Activated naive CD8-positive, alpha-beta T cell treated with anti-CD3 and anti-CD28 coated beads, Interleukin-2, amount 50 U/mL, for 24 hours (primary cell): Measurements from ENCODE around the gene TFDP1.

Experiments
- ATAC-seq: fragments of 150-1000 bp; cut with Tn5 transposase; one replicate; pipeline ENCODE4 v1.10.0; 2021
- DNase-seq: peaks from one replicate; pipeline ENCODE4 v3.0.0; 2021
- H3K27ac Mint-ChIP-seq: one replicate; pipeline ENCODE4 v1.8.0; 2021; ENCODE audit warnings: mild to moderate bottlenecking, mixed read lengths
- H3K27me3 Mint-ChIP-seq: one replicate; pipeline ENCODE4 v1.8.0; 2021; ENCODE audit warnings: mixed read lengths
- H3K36me3 Mint-ChIP-seq: one replicate; pipeline ENCODE4 v1.8.0; 2021; ENCODE audit warnings: low read depth, mixed read lengths
- H3K4me1 Mint-ChIP-seq: one replicate; pipeline ENCODE4 v1.8.0; 2021; ENCODE audit warnings: mixed read lengths
- H3K4me3 Mint-ChIP-seq: one replicate; pipeline ENCODE4 v1.8.0; 2021; ENCODE audit warnings: mild to moderate bottlenecking, moderate library complexity, mixed read lengths
- H3K9me3 Mint-ChIP-seq: one replicate; pipeline ENCODE4 v1.8.0; 2021; ENCODE audit warnings: mixed read lengths

The TFDP1 gene

GRCh38 chr13:113632706-113633484 lies 48.3 kb downstream of the TFDP1 start:
- Mint-ChIP-seq H3K4me3 (no peak overlapping the region), H3K9me3 (no peaks in the 10 kb centered on the region), H3K4me1 (peaks cover 21% of the 10 kb centered on the region), H3K36me3 (peaks cover 64% of the 10 kb centered on the region), H3K27ac (no peak overlapping the region), H3K27me3 (no peaks in the 10 kb centered on the region)
- no peak for DNase-seq
- no peak for ATAC-seq

GRCh38 chr13:113633485-113633873 lies 48.9 kb downstream of the TFDP1 start:
- H3K36me3 Mint-ChIP-seq, result peaks cover 70% of the 10 kb centered on the region
- DNase-seq (no peak), ATAC-seq (peak; percentile 26)
- H3K4me3 Mint-ChIP-seq, result no peak overlapping the region
- H3K27ac Mint-ChIP-seq, result no peak overlapping the region
- no peaks in the 10 kb centered on the region for H3K27me3 Mint-ChIP-seq
- H3K4me1 Mint-ChIP-seq, result peaks cover 21% of the 10 kb centered on the region
- no peaks in the 10 kb centered on the region for H3K9me3 Mint-ChIP-seq

- no peaks in the 10 kb centered on the region for H3K27me3 Mint-ChIP-seq
- peaks cover 19% of the 10 kb centered on the region for H3K4me1 Mint-ChIP-seq
- DNase-seq, result no peak
- H3K4me3 Mint-ChIP-seq, result no peak overlapping the region
- no peak for ATAC-seq
- peaks cover 71% of the 10 kb centered on the region for H3K36me3 Mint-ChIP-seq
- H3K27ac Mint-ChIP-seq, result peak overlapping the region; percentile 46
- no peaks in the 10 kb centered on the region for H3K9me3 Mint-ChIP-seq
Observed at GRCh38 chr13:113634279-113635047, 49.9 kb downstream of the TFDP1 start.

- ATAC-seq (no peak), DNase-seq (no peak)
- Mint-ChIP-seq H3K36me3 (peaks cover 72% of the 10 kb centered on the region), H3K27me3 (no peaks in the 10 kb centered on the region), H3K4me3 (no peak overlapping the region), H3K4me1 (peaks cover 19% of the 10 kb centered on the region), H3K27ac (peak overlapping the region; percentile 46), H3K9me3 (no peaks in the 10 kb centered on the region)
Observed at GRCh38 chr13:113635048-113635420, 50.5 kb downstream of the TFDP1 start.

GRCh38 chr13:113635709-113636108 lies 51.2 kb downstream of the TFDP1 start:
- Mint-ChIP-seq H3K27ac (no peak overlapping the region), H3K4me3 (no peak overlapping the region), H3K27me3 (no peaks in the 10 kb centered on the region), H3K36me3 (peaks cover 73% of the 10 kb centered on the region), H3K4me1 (peaks cover 19% of the 10 kb centered on the region), H3K9me3 (no peaks in the 10 kb centered on the region)
- ATAC-seq (no peak), DNase-seq (no peak)

- no peaks in the 10 kb centered on the region for H3K27me3 Mint-ChIP-seq
- DNase-seq (no peak), ATAC-seq (no peak)
- no peak overlapping the region for H3K4me3 Mint-ChIP-seq
- H3K36me3 Mint-ChIP-seq, result peaks cover 71% of the 10 kb centered on the region
- no peak overlapping the region for H3K27ac Mint-ChIP-seq
- no peaks in the 10 kb centered on the region for H3K9me3 Mint-ChIP-seq
- H3K4me1 Mint-ChIP-seq, result peaks cover 19% of the 10 kb centered on the region
Observed at GRCh38 chr13:113636266-113636963, 51.9 kb downstream of the TFDP1 start.

- H3K27me3 Mint-ChIP-seq, result no peaks in the 10 kb centered on the region
- DNase-seq, result no peak
- no peak for ATAC-seq
Observed at GRCh38 chr13:113637262-113638160, 53.0 kb downstream of the TFDP1 start.

GRCh38 chr13:113638173-113638746 lies 53.7 kb downstream of the TFDP1 start:
- Mint-ChIP-seq H3K27ac (no peak overlapping the region), H3K4me1 (peaks cover 11% of the 10 kb centered on the region), H3K9me3 (no peaks in the 10 kb centered on the region), H3K36me3 (peaks cover 71% of the 10 kb centered on the region), H3K4me3 (no peak overlapping the region), H3K27me3 (no peaks in the 10 kb centered on the region)
- DNase-seq (no peak), ATAC-seq (no peak)

More at GRCh38 chr13:113637262-113638160, 53.0 kb downstream of the TFDP1 start:
- H3K9me3 Mint-ChIP-seq, result no peaks in the 10 kb centered on the region
- H3K4me1 Mint-ChIP-seq, result peaks cover 17% of the 10 kb centered on the region
- no peak overlapping the region for H3K4me3 Mint-ChIP-seq
- no peak overlapping the region for H3K27ac Mint-ChIP-seq
- H3K36me3 Mint-ChIP-seq, result peaks cover 74% of the 10 kb centered on the region

- no peak overlapping the region for H3K27ac Mint-ChIP-seq
- no peaks in the 10 kb centered on the region for H3K9me3 Mint-ChIP-seq
- DNase-seq (no peak), ATAC-seq (no peak)
- peaks cover 9% of the 10 kb centered on the region for H3K4me1 Mint-ChIP-seq
- no peak overlapping the region for H3K4me3 Mint-ChIP-seq
- H3K36me3 Mint-ChIP-seq, result peaks cover 65% of the 10 kb centered on the region
- H3K27me3 Mint-ChIP-seq, result no peaks in the 10 kb centered on the region
Observed at GRCh38 chr13:113638806-113639205, 54.3 kb downstream of the TFDP1 start.

GRCh38 chr13:113639616-113640262 lies 55.2 kb downstream of the TFDP1 start:
- no peak overlapping the region for H3K4me3 Mint-ChIP-seq
- no peaks in the 10 kb centered on the region for H3K9me3 Mint-ChIP-seq
- no peak overlapping the region for H3K27ac Mint-ChIP-seq
- ATAC-seq (peak; percentile 24), DNase-seq (no peak)
- no peaks in the 10 kb centered on the region for H3K27me3 Mint-ChIP-seq
- peaks cover 3% of the 10 kb centered on the region for H3K4me1 Mint-ChIP-seq
- H3K36me3 Mint-ChIP-seq, result peaks cover 56% of the 10 kb centered on the region

GRCh38 chr13:113641426-113641825 lies 56.9 kb downstream of the TFDP1 start:
- peaks cover 47% of the 10 kb centered on the region for H3K36me3 Mint-ChIP-seq
- DNase-seq, result no peak

GRCh38 chr13:113642563-113642962 lies 58.0 kb downstream of the TFDP1 start:
- Mint-ChIP-seq H3K9me3 (no peaks in the 10 kb centered on the region), H3K27me3 (no peaks in the 10 kb centered on the region), H3K4me1 (peaks cover 18% of the 10 kb centered on the region), H3K4me3 (no peak overlapping the region), H3K36me3 (peaks cover 39% of the 10 kb centered on the region), H3K27ac (no peak overlapping the region)
- ATAC-seq (no peak), DNase-seq (no peak)

More at GRCh38 chr13:113641426-113641825, 56.9 kb downstream of the TFDP1 start:
- Mint-ChIP-seq H3K4me3 (no peak overlapping the region), H3K9me3 (no peaks in the 10 kb centered on the region), H3K4me1 (peaks cover 13% of the 10 kb centered on the region), H3K27me3 (no peaks in the 10 kb centered on the region), H3K27ac (no peak overlapping the region)
- no peak for ATAC-seq

GRCh38 chr13:113643593-113643992 lies 59.0 kb downstream of the TFDP1 start:
- Mint-ChIP-seq H3K4me3 (no peak overlapping the region), H3K9me3 (no peaks in the 10 kb centered on the region), H3K36me3 (peaks cover 31% of the 10 kb centered on the region), H3K4me1 (peaks cover 18% of the 10 kb centered on the region), H3K27ac (no peak overlapping the region), H3K27me3 (no peaks in the 10 kb centered on the region)
- ATAC-seq (no peak), DNase-seq (no peak)
